OCI-LY3 (cell line): ENCODE data around the gene EDAR.

ENCODE experiments used
- H2AFZ ChIP-seq: fragments of 200-600, 300-600 bp; shearing (Covaris generic); 2 replicates; pipeline ENCODE4 v1.6.0; 2014; ENCODE audit warnings: antibody characterized with exemption, low read depth, low read length
- H3K27ac ChIP-seq: fragments of 200-600, 300-600 bp; sonication (generic); 2 replicates; pipeline ENCODE4 v1.5.1; 2014; ENCODE audit warnings: mild to moderate bottlenecking, low read length, moderate library complexity, mixed read lengths
- H3K27me3 ChIP-seq: fragments of 200-600, 300-600 bp; sonication (generic); 2 replicates; pipeline ENCODE4 v1.6.1; 2014; ENCODE audit warnings: low read depth, low read length, mixed read lengths
- H3K36me3 ChIP-seq: fragments of 200-600, 300-600 bp; sonication (generic); replicated peaks from 2 replicates; pipeline ENCODE3; 2014; ENCODE audit warnings: low read depth, low read length, mixed read lengths
- H3K4me1 ChIP-seq: fragments of 300-600, 200-600 bp; sonication (generic); 2 replicates; pipeline ENCODE4 v1.6.1; 2014; ENCODE audit warnings: low read length, mixed read lengths
- H3K4me2 ChIP-seq: fragments of 200-600, 300-600 bp; sonication (generic); 2 replicates; pipeline ENCODE4 v1.6.1; 2014; ENCODE audit warnings: low read length, mixed read lengths
- H3K4me3 ChIP-seq: fragments of 300-600, 200-600 bp; sonication (generic); 2 replicates; pipeline ENCODE4 v1.5.1; 2014; ENCODE audit warnings: antibody characterized with exemption, mild to moderate bottlenecking, low read length, moderate library complexity
- H3K79me2 ChIP-seq: fragments of 300-600, 200-600 bp; shearing (Covaris generic); 2 replicates; pipeline ENCODE4 v1.6.1; 2014; ENCODE audit warnings: mild to moderate bottlenecking, low read length, mixed read lengths
- H3K9ac ChIP-seq: fragments of 300-600, 200-600 bp; shearing (Covaris generic); 2 replicates; pipeline ENCODE4 v1.6.0; 2014; ENCODE audit warnings: mild to moderate bottlenecking, low read length, moderate library complexity
- H3K9me3 ChIP-seq: fragments of 200-600, 300-600 bp; shearing (Covaris generic); 2 replicates; pipeline ENCODE4 v1.6.1; 2014; ENCODE audit warnings: low read length, mixed read lengths; ENCODE audit not compliant: insufficient read depth
- H4K20me1 ChIP-seq: fragments of 200-600, 300-600 bp; sonication (generic); 2 replicates; pipeline ENCODE4 v1.6.1; 2016; ENCODE audit warnings: low read length, mixed read lengths; ENCODE audit not compliant: insufficient read depth
- CTCF ChIP-seq: fragments of 200-600, 300-600 bp; sonication (generic); IDR thresholded peaks from 2 replicates; pipeline ENCODE4 v1.5.1; 2014; ENCODE audit warnings: antibody characterized with exemption, low read length, low read depth
- EZH2phosphoT487 ChIP-seq: fragments of 200-600 bp; shearing (Covaris generic); IDR thresholded peaks from 2 replicates; pipeline ENCODE4 v1.6.1; 2018; ENCODE audit warnings: antibody characterized with exemption, mixed run types, low read depth

The EDAR gene

GRCh38 chr2:108971661-108972566, 17.1 kb downstream of the EDAR start:
- no peaks in the 10 kb centered on the region for H3K79me2 ChIP-seq
- H3K27me3 ChIP-seq, result peaks cover 7% of the 10 kb centered on the region; the same call in 1 of the 2 replicates
- no peak overlapping the region for H2AFZ ChIP-seq
- H3K4me1 ChIP-seq, result no peaks in the 10 kb centered on the region
- TF ChIP-seq CTCF, result no peak
- no peak for TF ChIP-seq EZH2phosphoT487
- no peak overlapping the region for H3K27ac ChIP-seq
- H3K9ac ChIP-seq, result no peak overlapping the region
- no peaks in the 10 kb centered on the region for H3K9me3 ChIP-seq
- H4K20me1 ChIP-seq, result no peaks in the 10 kb centered on the region
- no peaks in the 10 kb centered on the region for H3K36me3 ChIP-seq
- no peak overlapping the region for H3K4me3 ChIP-seq
- no peak overlapping the region for H3K4me2 ChIP-seq

- Histone ChIP-seq H3K4me2 (no peak overlapping the region), H3K27me3 (peaks cover 11% of the 10 kb centered on the region; the same call in 1 of the 2 replicates), H3K4me1 (no peaks in the 10 kb centered on the region), H2AFZ (no peak overlapping the region), H3K36me3 (no peaks in the 10 kb centered on the region), H3K9me3 (no peaks in the 10 kb centered on the region), H3K27ac (no peak overlapping the region), H4K20me1 (no peaks in the 10 kb centered on the region), H3K4me3 (no peak overlapping the region), H3K9ac (no peak overlapping the region), H3K79me2 (no peaks in the 10 kb centered on the region)
- TF ChIP-seq CTCF (no peak), EZH2phosphoT487 (no peak)
Observed at GRCh38 chr2:108970369-108970768, 18.7 kb downstream of the EDAR start.

GRCh38 chr2:108969856-108970255, 19.2 kb downstream of the EDAR start:
- TF ChIP-seq CTCF (no peak), EZH2phosphoT487 (no peak)
- Histone ChIP-seq H3K9ac (no peak overlapping the region), H2AFZ (no peak overlapping the region), H3K9me3 (no peaks in the 10 kb centered on the region), H3K36me3 (no peaks in the 10 kb centered on the region), H3K79me2 (no peaks in the 10 kb centered on the region), H3K4me2 (no peak overlapping the region), H3K4me3 (no peak overlapping the region), H3K4me1 (no peaks in the 10 kb centered on the region), H3K27ac (no peak overlapping the region), H4K20me1 (no peaks in the 10 kb centered on the region), H3K27me3 (peaks cover 11% of the 10 kb centered on the region; the same call in 1 of the 2 replicates)

- Histone ChIP-seq H3K27me3 (peaks cover 11% of the 10 kb centered on the region; the same call in 1 of the 2 replicates), H3K36me3 (no peaks in the 10 kb centered on the region), H3K4me1 (no peaks in the 10 kb centered on the region), H3K79me2 (no peaks in the 10 kb centered on the region), H4K20me1 (no peaks in the 10 kb centered on the region), H3K27ac (no peak overlapping the region), H3K9ac (no peak overlapping the region), H3K4me3 (no peak overlapping the region), H3K4me2 (no peak overlapping the region), H3K9me3 (no peaks in the 10 kb centered on the region), H2AFZ (no peak overlapping the region)
- TF ChIP-seq CTCF (no peak), EZH2phosphoT487 (no peak)
Observed at GRCh38 chr2:108968619-108969018, 20.4 kb downstream of the EDAR start.
